GM10248 (cell line): Measurements from ENCODE around the gene ELAC2.

ENCODE experiments used
- CTCF ChIA-PET: fragments of 300-600 bp; sonication (Branson Sonifier 250); formaldehyde crosslinking; extraction: SDS; loops from one replicate; lab custom pipeline; 2021; ENCODE audit warnings: antibody characterized with exemption; lab: Yijun Ruan, JAX
- POLR2A ChIA-PET: fragments of 350-650 bp; sonication (Branson Sonifier 250); formaldehyde crosslinking; extraction: SDS; loops from one replicate; lab custom pipeline; 2020; ENCODE audit warnings: antibody characterized with exemption; lab: Yijun Ruan, JAX
- DNase-seq: peaks from one replicate; pipeline ENCODE4 v3.0.0; 2012; ENCODE audit errors: extremely low spot score
- CTCF ChIP-seq: IDR thresholded peaks from 2 replicates; pipeline ENCODE4 v1.5.1; 2012; ENCODE audit warnings: mild to moderate bottlenecking, low read depth; ENCODE audit errors: extremely low read depth, missing control alignments, control extremely low read depth

ELAC2 gene

GRCh38 chr17:13046361-13046760 lies 28.5 kb upstream of the ELAC2 start:
- ChIA-PET POLR2A (no interaction called here), CTCF (interaction anchor here (4.3 kb wide), 1 partner anchor 16 kb away, joined by 24 read pairs; no protein-coding TSS in a partner anchor)
- no peak for DNase-seq
- no peak for TF ChIP-seq CTCF

- TF ChIP-seq CTCF, result no peak
- CTCF ChIA-PET, result no interaction called here
- POLR2A ChIA-PET, result no interaction called here
Measured at GRCh38 chr17:13044572-13045065, 26.8 kb upstream of the ELAC2 start.

GRCh38 chr17:13038931-13039665 lies 21.3 kb upstream of the ELAC2 start:
- ChIA-PET POLR2A (no interaction called here), CTCF (interaction anchor here (1.3 to 5.2 kb wide), 2 partner anchors 9 to 21 kb away, joined by 4 to 53 read pairs; partner anchors contain the start of gene ELAC2)
- DNase-seq, result no peak
- no peak for TF ChIP-seq CTCF

More at GRCh38 chr17:13044572-13045065, 26.8 kb upstream of the ELAC2 start:
- DNase-seq, result no peak

- ChIA-PET POLR2A (no interaction called here), CTCF (no interaction called here)
- no peak for DNase-seq
- TF ChIP-seq CTCF, result no peak
Measured at GRCh38 chr17:13036751-13037150, 18.9 kb upstream of the ELAC2 start.

GRCh38 chr17:13035420-13035819 lies 17.6 kb upstream of the ELAC2 start:
- CTCF ChIA-PET, result interaction anchor here (1.0 kb wide), 1 partner anchor 14 kb away, joined by 4 read pairs; no protein-coding TSS in a partner anchor
- no peak for DNase-seq
- TF ChIP-seq CTCF, result no peak
- POLR2A ChIA-PET, result no interaction called here

GRCh38 chr17:13031718-13032350 lies 14.0 kb upstream of the ELAC2 start:
- ChIA-PET CTCF (interaction anchor here (0.6 to 8.1 kb wide), 29 partner anchors 9 to 1894 kb away, joined by 3 to 193 read pairs (median 5); partner anchors contain the start of gene ELAC2), POLR2A (no interaction called here)
- TF ChIP-seq CTCF, result peak; percentile 78
- DNase-seq, result peak; percentile 64
